A673 (cell line): Measurements from ENCODE around the gene ZFP36L2. TPM values are rescaled to one million over a fixed set of nuclear protein-coding genes. Genes with fewer than 3 reads are reported as not detected.

Experiments used
- BruUV-seq: library from RNA; stranded (reverse); fragments of 400-500 nt; replicated peaks from 2 replicates; lab custom pipeline; 2021; lab: Mats Ljungman, UMichigan
- CTCF ChIA-PET: fragments of 300-600 bp; sonication (Branson Sonifier 250); formaldehyde crosslinking; loops from one replicate; lab custom pipeline; 2022; ENCODE audit warnings: antibody characterized with exemption; lab: Charles Lee
- POLR2A ChIA-PET: fragments of 300-600 bp; sonication (Branson Sonifier 250); formaldehyde crosslinking; loops from one replicate; lab custom pipeline; 2022; ENCODE audit warnings: antibody characterized with exemption; ENCODE audit not compliant: low non-redundant PET; lab: Charles Lee
- DNase-seq: peaks from one replicate; pipeline ENCODE4 v3.0.0-alpha.2; 2015; ENCODE audit warnings: low spot score
- H3K27ac ChIP-seq: fragments of 200-600 bp; sonication (generic); 2 replicates; pipeline ENCODE4 v1.5.1; 2016; ENCODE audit warnings: mixed run types, low read depth, mild to moderate bottlenecking, mixed read lengths, antibody characterized with exemption, low read length; ENCODE audit not compliant: poor library complexity, severe bottlenecking
- H3K27me3 ChIP-seq: fragments of 200-600 bp; sonication (generic); replicated peaks from 2 replicates; pipeline ENCODE4 v1.6.1; 2017; ENCODE audit warnings: mixed run types, low read depth, mild to moderate bottlenecking, mixed read lengths, antibody characterized with exemption, low read length; ENCODE audit not compliant: insufficient read depth, poor library complexity
- H3K36me3 ChIP-seq: fragments of 200-600 bp; sonication (generic); 2 replicates; pipeline ENCODE4 v1.6.1; 2016; ENCODE audit warnings: mixed run types, mild to moderate bottlenecking, mixed read lengths, antibody characterized with exemption, low read length; ENCODE audit not compliant: insufficient read depth, poor library complexity, severe bottlenecking
- H3K4me1 ChIP-seq: fragments of 200-600 bp; sonication (generic); 2 replicates; pipeline ENCODE4 v1.6.1; 2017; ENCODE audit warnings: mixed run types, mild to moderate bottlenecking, mixed read lengths, antibody characterized with exemption, low read length; ENCODE audit not compliant: insufficient read depth, poor library complexity, severe bottlenecking
- H3K4me3 ChIP-seq: fragments of 200-600 bp; sonication (generic); 2 replicates; pipeline ENCODE4 v1.5.1; 2016; ENCODE audit warnings: low read depth, mixed run types, mild to moderate bottlenecking, mixed read lengths, low read length; ENCODE audit not compliant: poor library complexity, severe bottlenecking
- H3K9me3 ChIP-seq: fragments of 200-600 bp; sonication (generic); 2 replicates; pipeline ENCODE4 v1.6.1; 2016; ENCODE audit warnings: mixed run types, low read depth, mild to moderate bottlenecking, mixed read lengths, antibody characterized with exemption, low read length; ENCODE audit not compliant: poor library complexity, severe bottlenecking
- CTCF ChIP-seq: fragments of 300-800, 200-600 bp; sonication (generic); conservative IDR thresholded peaks from 2 replicates; pipeline ENCODE4 v1.5.1; 2017; ENCODE audit warnings: low read depth, mild to moderate bottlenecking, antibody characterized with exemption, low read length, moderate library complexity, mixed read lengths
- EZH2 ChIP-seq: fragments of 200-600 bp; sonication (generic); IDR thresholded peaks from 2 replicates; pipeline ENCODE4 v1.6.1; 2017; ENCODE audit warnings: borderline replicate concordance, low read depth, mild to moderate bottlenecking, mixed read lengths, antibody characterized with exemption, low read length; ENCODE audit not compliant: poor library complexity, severe bottlenecking
- intact Hi-C: fragments of 100-400 bp; cut with micrococcal nuclease; formaldehyde crosslinking; loops from one replicate; pipeline ENCODE4 v1.10.0; 2022; ENCODE audit not compliant: unreplicated experiment
- total RNA-seq: library from RNA; stranded (reverse); gene quantifications from 2 replicates; pipeline ENCODE4 v1.2.3, GENCODE V29; 2021

The ZFP36L2 gene
- total RNA-seq, 1 experiment from 2014 or later, result 23.4 TPM

GRCh38 chr2:43207553-43208300, 18.7 kb downstream of the ZFP36L2 start:
- H3K27ac ChIP-seq, result no peak overlapping the region
- TF ChIP-seq EZH2 (no peak), CTCF (no peak)
- ChIA-PET POLR2A (no interaction called here), CTCF (no interaction called here)
- BruUV-seq, result no TSS peak
- no peaks in the 10 kb centered on the region for H3K36me3 ChIP-seq
- H3K4me3 ChIP-seq, result no peak overlapping the region
- no peak for DNase-seq
- no peaks in the 10 kb centered on the region for H3K27me3 ChIP-seq
- intact Hi-C loops, result no loop called here
- H3K4me1 ChIP-seq, result no peaks in the 10 kb centered on the region
- no peaks in the 10 kb centered on the region for H3K9me3 ChIP-seq

GRCh38 chr2:43206602-43207001, 19.8 kb downstream of the ZFP36L2 start:
- CTCF ChIA-PET, result no interaction called here
- Histone ChIP-seq H3K4me3 (no peak overlapping the region), H3K9me3 (no peaks in the 10 kb centered on the region), H3K27me3 (no peaks in the 10 kb centered on the region), H3K36me3 (no peaks in the 10 kb centered on the region), H3K27ac (no peak overlapping the region), H3K4me1 (no peaks in the 10 kb centered on the region)
- intact Hi-C loops, result no loop called here
- DNase-seq, result no peak
- POLR2A ChIA-PET, result no interaction called here
- no TSS peak for BruUV-seq
- TF ChIP-seq CTCF, result no peak
- TF ChIP-seq EZH2, result no peak

- H3K4me1 ChIP-seq, result no peaks in the 10 kb centered on the region
These were observed 23.0 kb downstream of the ZFP36L2 start for GRCh38 chr2:43203373-43203772.

More at GRCh38 chr2:43203373-43203772, 23.0 kb downstream of the ZFP36L2 start:
- POLR2A ChIA-PET, result no interaction called here
- intact Hi-C loops, result no loop called here
- no peak overlapping the region for H3K4me3 ChIP-seq
- no peaks in the 10 kb centered on the region for H3K36me3 ChIP-seq
- TF ChIP-seq EZH2 (no peak), CTCF (no peak)
- no TSS peak for BruUV-seq
- no peaks in the 10 kb centered on the region for H3K9me3 ChIP-seq
- no peaks in the 10 kb centered on the region for H3K27me3 ChIP-seq
- no peak overlapping the region for H3K27ac ChIP-seq
- CTCF ChIA-PET, result interaction anchor here (0.7 kb wide), 1 partner anchor 19 kb away, joined by 4 read pairs; no protein-coding TSS in a partner anchor
- DNase-seq, result no peak
